Neuronal stem cell (in vitro differentiated cells): ENCODE data around the gene PHLDA1.

Experiments used
- DNase-seq: peaks from one replicate; pipeline ENCODE4 v3.0.0-alpha.2; 2013; ENCODE audit warnings: low spot score
- H2AFZ ChIP-seq: one replicate; pipeline ENCODE4 v1.6.1; 2013; ENCODE audit warnings: mild to moderate bottlenecking, low read length, inconsistent platforms
- H2AK5ac ChIP-seq: 2 replicates; pipeline ENCODE4 v1.6.1; 2013; ENCODE audit warnings: low read depth, mild to moderate bottlenecking, inconsistent platforms, low read length, moderate library complexity, mixed read lengths
- H2BK120ac ChIP-seq: 2 replicates; pipeline ENCODE4 v1.6.1; 2013; ENCODE audit warnings: low read depth, mild to moderate bottlenecking, inconsistent platforms, low read length, moderate library complexity, mixed read lengths
- H2BK12ac ChIP-seq: one replicate; pipeline ENCODE4 v1.6.1; 2013; ENCODE audit warnings: low read length, inconsistent platforms
- H2BK15ac ChIP-seq: 2 replicates; pipeline ENCODE4 v1.6.1; 2013; ENCODE audit warnings: mild to moderate bottlenecking, low read length, inconsistent platforms, mixed read lengths
- H2BK5ac ChIP-seq: one replicate; pipeline ENCODE4 v1.6.1; 2013; ENCODE audit warnings: inconsistent platforms, mild to moderate bottlenecking, low read length, moderate library complexity
- H3K14ac ChIP-seq: one replicate; pipeline ENCODE4 v1.6.1; 2013; ENCODE audit warnings: low read length, inconsistent platforms
- H3K18ac ChIP-seq: 2 replicates; pipeline ENCODE4 v1.6.1; 2013; ENCODE audit warnings: low read length, inconsistent platforms
- H3K23ac ChIP-seq: 2 replicates; pipeline ENCODE4 v1.6.1; 2013; ENCODE audit warnings: low read depth, mild to moderate bottlenecking, mixed read lengths, low read length, inconsistent platforms; ENCODE audit not compliant: poor library complexity
- H3K27ac ChIP-seq: replicated peaks from 3 replicates; pipeline ENCODE4 v1.5.1; 2013; ENCODE audit warnings: low read length, inconsistent platforms
- H3K27me3 ChIP-seq, 3 experiments: 2 replicates each; pipeline ENCODE4 v1.6.1; 2013; ENCODE audit warnings: low read length in 3 of 3, mild to moderate bottlenecking in 2 of 3, inconsistent platforms in 1 of 3, low read depth in 1 of 3, mixed read lengths in 1 of 3, moderate library complexity in 1 of 3; ENCODE audit not compliant: control insufficient read depth in 3 of 3, insufficient read depth in 3 of 3
- H3K36me3 ChIP-seq, 2 donors: replicated peaks in 1 of 2; 2 replicates each; pipeline ENCODE4 v1.6.1; 2013; ENCODE audit warnings: low read length in 2 of 2; ENCODE audit not compliant: control insufficient read depth in 2 of 2, insufficient read depth in 2 of 2
- H3K4ac ChIP-seq: 2 replicates; pipeline ENCODE4 v1.6.1; 2013; ENCODE audit warnings: inconsistent platforms, mild to moderate bottlenecking, low read length, moderate library complexity
- H3K4me1 ChIP-seq, 2 donors: 1 replicate in 1 of 2; 2 replicates in 1 of 2; pipeline ENCODE4 v1.6.1; 2013; ENCODE audit warnings: low read length in 2 of 2, low read depth in 1 of 2; ENCODE audit not compliant: control insufficient read depth in 2 of 2, insufficient read depth in 1 of 2
- H3K4me2 ChIP-seq: one replicate; pipeline ENCODE4 v1.6.1; 2013; ENCODE audit warnings: mild to moderate bottlenecking, low read length, inconsistent platforms; ENCODE audit not compliant: insufficient read depth, poor library complexity, severe bottlenecking
- H3K4me3 ChIP-seq, 2 donors: 2 replicates each; pipeline ENCODE4 v1.5.1; 2013; ENCODE audit warnings: low read length in 2 of 2, mild to moderate bottlenecking in 2 of 2, inconsistent platforms in 1 of 2, moderate library complexity in 1 of 2
- H3K79me1 ChIP-seq: one replicate; pipeline ENCODE4 v1.6.1; 2013; ENCODE audit warnings: low read depth, mild to moderate bottlenecking, inconsistent platforms, low read length, moderate library complexity
- H3K9ac ChIP-seq: one replicate; pipeline ENCODE4 v1.6.1; 2013; ENCODE audit warnings: mild to moderate bottlenecking, low read depth, low read length, inconsistent platforms; ENCODE audit not compliant: poor library complexity
- H3K9me3 ChIP-seq, 2 donors: replicated peaks in 1 of 2; 2 replicates each; pipeline versions ENCODE3 to v1.6.1; 2013; ENCODE audit warnings: low read length in 2 of 2, mild to moderate bottlenecking in 2 of 2, inconsistent platforms in 1 of 2, low read depth in 1 of 2, mixed read lengths in 1 of 2, moderate library complexity in 1 of 2; ENCODE audit not compliant: control insufficient read depth in 2 of 2, insufficient read depth in 1 of 2
- H4K8ac ChIP-seq: one replicate; pipeline ENCODE4 v1.6.1; 2013; ENCODE audit warnings: low read depth, mild to moderate bottlenecking, inconsistent platforms, low read length, moderate library complexity
- H4K91ac ChIP-seq: one replicate; pipeline ENCODE4 v1.6.1; 2013; ENCODE audit warnings: low read length, low read depth, mild to moderate bottlenecking, inconsistent platforms; ENCODE audit not compliant: poor library complexity
- WGBS, 2 donors: extraction: QIAGEN DNeasy Blood & Tissue Kit; methylation state at CpG; one replicate each; pipeline ENCODE4 v1.1.7; 2013; ENCODE audit warnings: missing lambda C conversion rate in 2 of 2, mixed read lengths in 1 of 2; ENCODE audit not compliant: insufficient read length in 2 of 2, insufficient replicate concordance in 1 of 2; ENCODE audit errors: extremely low coverage in 2 of 2; 5-methylcytosine and 5-hydroxymethylcytosine counted together

Gene PHLDA1

GRCh38 chr12:76025601-76026575 lies 5.7 kb downstream of the PHLDA1 start:
- Histone ChIP-seq H3K4me2 (no peak overlapping the region), H3K27me3 (peaks cover 0 to 17% (median 3%) of the 10 kb centered on the region in 3 experiments), H3K4ac (no peak overlapping the region), H2BK15ac (no peak overlapping the region), H3K9ac (no peak overlapping the region), H3K4me1 (peaks cover 7 to 26% of the 10 kb centered on the region in 2 donors), H3K4me3 (no peak overlapping the region), H2BK120ac (no peak overlapping the region), H2AFZ (no peak overlapping the region), H2AK5ac (no peak overlapping the region), H3K18ac (no peak overlapping the region), H2BK12ac (no peak overlapping the region), H3K79me1 (peaks cover 1% of the 10 kb centered on the region), H4K91ac (no peak overlapping the region), H4K8ac (no peak overlapping the region), H2BK5ac (no peak overlapping the region), H3K36me3 (peaks cover 0 to 30% of the 10 kb centered on the region in 2 donors), H3K23ac (no peak overlapping the region), H3K27ac (no peak overlapping the region), H3K9me3 (no peaks in the 10 kb centered on the region), H3K14ac (no peak overlapping the region)
- WGBS, 2 donors = no CpG with 5 or more reads among the region's 7 CpGs
- no peak for DNase-seq

- no peak overlapping the region for H3K4me2 ChIP-seq
- H3K9me3 ChIP-seq = no peaks in the 10 kb centered on the region
- H3K18ac ChIP-seq = no peak overlapping the region
- no peak overlapping the region for H2AK5ac ChIP-seq
- no peaks in the 10 kb centered on the region for H3K79me1 ChIP-seq
- H2BK15ac ChIP-seq = no peak overlapping the region
- DNase-seq = no peak
- no peak overlapping the region for H2BK12ac ChIP-seq
- H4K91ac ChIP-seq = no peak overlapping the region
- no peak overlapping the region for H3K4me3 ChIP-seq
- no peak overlapping the region for H3K4ac ChIP-seq
- no peak overlapping the region for H3K14ac ChIP-seq
- H3K4me1 ChIP-seq = peaks cover 2 to 26% of the 10 kb centered on the region in 2 donors
- H3K27me3 ChIP-seq = peaks cover 0 to 9% (median 0%) of the 10 kb centered on the region in 3 experiments
- no peak overlapping the region for H3K9ac ChIP-seq
- no peak overlapping the region for H4K8ac ChIP-seq
- no peak overlapping the region for H2AFZ ChIP-seq
- H3K36me3 ChIP-seq = peaks cover 0 to 30% of the 10 kb centered on the region in 2 donors
- H2BK120ac ChIP-seq = no peak overlapping the region
- WGBS, 2 donors = no CpG with 5 or more reads among the region's 3 CpGs
- H2BK5ac ChIP-seq = no peak overlapping the region
- H3K27ac ChIP-seq = no peak overlapping the region
- no peak overlapping the region for H3K23ac ChIP-seq
Observed at GRCh38 chr12:76024942-76025600, 6.5 kb downstream of the PHLDA1 start.

GRCh38 chr12:76024102-76024781 lies 7.3 kb downstream of the PHLDA1 start:
- Histone ChIP-seq H3K9ac (no peak overlapping the region), H2BK12ac (no peak overlapping the region), H3K4me1 (peaks cover 0 to 26% of the 10 kb centered on the region in 2 donors), H3K27me3 (peaks cover 0 to 5% (median 0%) of the 10 kb centered on the region in 3 experiments), H4K8ac (no peak overlapping the region), H4K91ac (no peak overlapping the region), H3K36me3 (peaks cover 0 to 26% of the 10 kb centered on the region in 2 donors), H2AFZ (no peak overlapping the region), H3K18ac (no peak overlapping the region), H3K79me1 (no peaks in the 10 kb centered on the region), H2BK120ac (no peak overlapping the region), H3K9me3 (no peaks in the 10 kb centered on the region), H3K27ac (no peak overlapping the region), H3K4me3 (no peak overlapping the region), H3K4me2 (no peak overlapping the region), H3K23ac (no peak overlapping the region), H2BK15ac (no peak overlapping the region), H3K4ac (no peak overlapping the region), H2AK5ac (no peak overlapping the region), H3K14ac (no peak overlapping the region), H2BK5ac (no peak overlapping the region)
- no peak for DNase-seq
- WGBS, 2 donors = no CpG with 5 or more reads among the region's 8 CpGs
